Stomach (tissue), 9 donors: ENCODE data around the gene ARID3A. TPM values are rescaled to one million over a fixed set of nuclear protein-coding genes. Genes with fewer than 3 reads are reported as not detected.

ENCODE experiments used
- DNase-seq, 2 donors: peaks; one replicate each; pipeline versions ENCODE4 v3.0.0 to v3.0.0-alpha.2; 2013 to 2019
- H3K27ac ChIP-seq, 5 donors: fragments of 200-600 bp in 4 of 5; sonication (generic) in 4 of 5; one replicate each; pipeline ENCODE4 v1.5.1; 2013 to 2019; ENCODE audit warnings: mild to moderate bottlenecking in 1 of 5, moderate library complexity in 1 of 5
- H3K27me3 ChIP-seq, 3 donors: fragments of 200-600 bp; sonication (generic); one replicate each; pipeline ENCODE4 v1.5.1; 2017 to 2019; ENCODE audit warnings: mixed run types in 1 of 3
- H3K36me3 ChIP-seq, 4 donors: fragments of 200-600 bp; sonication (generic); 1 replicate in 3 of 4; 2 replicates in 1 of 4; pipeline ENCODE4 v1.5.1; 2016 to 2019
- H3K4me1 ChIP-seq, 4 donors: fragments of 200-600 bp; sonication (generic); one replicate each; pipeline ENCODE4 v1.5.1; 2016 to 2019
- H3K4me3 ChIP-seq, 4 donors: fragments of 200-600 bp; sonication (generic) in 3 of 4; one replicate each; pipeline ENCODE4 v1.5.1; 2016 to 2019; ENCODE audit warnings: mild to moderate bottlenecking in 1 of 4
- H3K9me3 ChIP-seq, 4 donors: fragments of 200-600 bp; sonication (generic); one replicate each; pipeline ENCODE4 v1.5.1; 2016 to 2019
- CTCF ChIP-seq, 7 experiments: fragments of 450-650 bp in 4 of 7; fragments of 200-600 bp in 3 of 7; sonication (generic) in 3 of 7; IDR thresholded peaks; one replicate each; pipeline ENCODE4 v1.5.1; 2016 to 2019; ENCODE audit warnings: antibody characterized with exemption in 7 of 7, control low read depth in 2 of 7, mild to moderate bottlenecking in 1 of 7
- EP300 ChIP-seq: sonication (generic); formaldehyde crosslinking; IDR thresholded peaks from one replicate; pipeline ENCODE4 v1.6.1; 2017; ENCODE audit warnings: antibody characterized with exemption
- POLR2A ChIP-seq, 4 donors: fragments of 450-650 bp; IDR thresholded peaks; one replicate each; pipeline ENCODE4 v1.6.1; 2016; ENCODE audit warnings: antibody characterized with exemption in 4 of 4, control low read depth in 2 of 4, mild to moderate bottlenecking in 1 of 4, moderate library complexity in 1 of 4
- POLR2AphosphoS5 ChIP-seq, 3 donors: sonication (generic); formaldehyde crosslinking; IDR thresholded peaks; one replicate each; pipeline ENCODE4 v1.6.1; 2016; ENCODE audit warnings: antibody characterized with exemption in 3 of 3
- WGBS, 5 donors: extraction: QIAGEN DNeasy Blood & Tissue Kit in 3 of 5; methylation state at CpG; one replicate each; pipeline versions ENCODE4 v1.1.5 to v1.1.7; 2013 to 2018; 5-methylcytosine and 5-hydroxymethylcytosine counted together
- intact Hi-C: fragments of 100-400 bp; cut with DNase I; formaldehyde crosslinking; loops from one replicate; pipeline ENCODE4 v1.15.1; 2023; ENCODE audit warnings: low total_unique reads
- polyA plus RNA-seq, 3 donors: library from polyadenylated mRNA; stranded (reverse); fragments of 200-250 nt; gene quantifications; one replicate each; pipeline ENCODE4 v1.2.3, GENCODE V29; 2013
- total RNA-seq, 5 donors: library from RNA; depleted of rRNA; stranded (reverse); fragments of >200 nt; gene quantifications; one replicate each; pipeline versions ENCODE4 v1.1.0 to v1.2.3, GENCODE V29; 2014 to 2016
- donor health status: healthy with polysubstance abuse.
- donor health status: Bipolar disorder and iron deficiency.
- donor health status: healthy.

Gene ARID3A
- total and polyA plus RNA-seq, 8 donors, result 1.1 to 23.5 (median 2.1) TPM; not detected in 1

- intact Hi-C loops, result no loop called here
- no peak for DNase-seq
- Histone ChIP-seq H3K4me3 (no peak overlapping the region), H3K27me3 (peaks cover 0 to 7% (median 0%) of the 10 kb centered on the region in 3 donors), H3K9me3 (peaks cover 0 to 19% (median 11%) of the 10 kb centered on the region in 4 donors), H3K36me3 (peaks cover 14 to 28% (median 27%) of the 10 kb centered on the region in 4 donors), H3K4me1 (no peaks in the 10 kb centered on the region), H3K27ac (no peak overlapping the region)
- TF ChIP-seq POLR2AphosphoS5 (IDR thresholded peaks at IDR 0.05) (no peak), POLR2A (IDR thresholded peaks at IDR 0.05) (no peak), CTCF (IDR thresholded peaks at IDR 0.05) (no peak), EP300 (no peak)
- 73 to 85% (median 78%) methylated on average over 26 to 37 of the region's 37 CpGs for WGBS, 5 donors
Observed at GRCh38 chr19:974564-975257, 48.9 kb downstream of the ARID3A start.

GRCh38 chr19:976476-976875, 50.6 kb downstream of the ARID3A start:
- Histone ChIP-seq H3K4me1 (peaks cover 0 to 9% (median 8%) of the 10 kb centered on the region in 4 donors), H3K27me3 (peaks cover 0 to 12% (median 0%) of the 10 kb centered on the region in 3 donors), H3K9me3 (peaks cover 0 to 4% (median 2%) of the 10 kb centered on the region in 4 donors), H3K27ac (no peak overlapping the region), H3K4me3 (no peak overlapping the region), H3K36me3 (peaks cover 0 to 10% (median 9%) of the 10 kb centered on the region in 4 donors)
- DNase-seq, result no peak
- 79 to 90% (median 83%) methylated on average over 7 to 10 of the region's 10 CpGs for WGBS, 5 donors
- TF ChIP-seq POLR2A (IDR thresholded peaks at IDR 0.05) (no peak), POLR2AphosphoS5 (IDR thresholded peaks at IDR 0.05) (no peak), EP300 (no peak), CTCF (IDR thresholded peaks at IDR 0.05) (no peak)
- intact Hi-C loops, result no loop called here

GRCh38 chr19:977058-977464, 51.2 kb downstream of the ARID3A start:
- DNase-seq, result no peak
- intact Hi-C loops, result no loop called here
- peaks cover 0 to 12% (median 0%) of the 10 kb centered on the region in 3 donors for H3K27me3 ChIP-seq
- no peak for TF ChIP-seq CTCF (IDR thresholded peaks at IDR 0.05)
- TF ChIP-seq POLR2A (IDR thresholded peaks at IDR 0.05), result no peak
- no peak for TF ChIP-seq POLR2AphosphoS5 (IDR thresholded peaks at IDR 0.05)
- no peak for TF ChIP-seq EP300
- H3K27ac ChIP-seq, result no peak overlapping the region
- 74 to 89% (median 83%) methylated on average over 12 to 24 of the region's 24 CpGs for WGBS, 5 donors
- peaks cover 0 to 9% (median 8%) of the 10 kb centered on the region in 4 donors for H3K4me1 ChIP-seq
- H3K36me3 ChIP-seq, result peaks cover 0 to 4% (median 4%) of the 10 kb centered on the region in 4 donors
- H3K4me3 ChIP-seq, result no peak overlapping the region
- H3K9me3 ChIP-seq, result no peaks in the 10 kb centered on the region

- no peaks in the 10 kb centered on the region for H3K36me3 ChIP-seq
- peaks cover 0 to 12% (median 0%) of the 10 kb centered on the region in 3 donors for H3K27me3 ChIP-seq
- 60 to 82% (median 75%) methylated on average over 18 to 19 of the region's 19 CpGs for WGBS, 5 donors
- no peak for TF ChIP-seq CTCF (IDR thresholded peaks at IDR 0.05)
- no peak for TF ChIP-seq POLR2A (IDR thresholded peaks at IDR 0.05)
- TF ChIP-seq POLR2AphosphoS5 (IDR thresholded peaks at IDR 0.05), result no peak
- no peak for TF ChIP-seq EP300
- H3K4me1 ChIP-seq, result peaks cover 5 to 28% (median 25%) of the 10 kb centered on the region in 4 donors
- no peak overlapping the region for H3K4me3 ChIP-seq
- no peak overlapping the region for H3K27ac ChIP-seq
- intact Hi-C loops, result no loop called here
- no peaks in the 10 kb centered on the region for H3K9me3 ChIP-seq
- peak in 1 of 2 donors; percentile 58 for DNase-seq
Observed at GRCh38 chr19:979318-979741, 53.5 kb downstream of the ARID3A start.
